Activated CD8-positive, alpha-beta T cell treated with anti-CD3 and anti-CD28 coated beads, Interleukin-2, amount 10 ng/mL, durations not matched to agents 7 days and 5 days (primary cell): ENCODE measurements around the gene THNSL1. TPM values are rescaled to one million over a fixed set of nuclear protein-coding genes. Genes with fewer than 3 reads are reported as not detected.

ENCODE experiments used
- ATAC-seq: fragments of 150-1000 bp; cut with Tn5 transposase; one replicate; pipeline ENCODE4 v1.10.0; 2021; ENCODE audit warnings: moderate library complexity
- CTCF ChIA-PET: fragments of 350-600 bp; sonication (Branson Sonifier 250); formaldehyde crosslinking; loops from one replicate; lab custom pipeline; 2021; ENCODE audit warnings: antibody characterized with exemption; lab: Charles Lee
- POLR2A ChIA-PET: fragments of 350-600 bp; sonication (Branson Sonifier 250); formaldehyde crosslinking; loops from one replicate; lab custom pipeline; 2021; ENCODE audit warnings: antibody characterized with exemption; lab: Charles Lee
- DNase-seq: peaks from one replicate; pipeline ENCODE4 v3.0.0-alpha.2; 2020
- H3K27ac Mint-ChIP-seq: one replicate; pipeline ENCODE4 v1.8.0; 2021; ENCODE audit warnings: mild to moderate bottlenecking, mixed read lengths
- H3K27me3 Mint-ChIP-seq: one replicate; pipeline ENCODE4 v1.8.0; 2021; ENCODE audit warnings: low read depth, mixed read lengths
- H3K36me3 Mint-ChIP-seq: one replicate; pipeline ENCODE4 v1.8.0; 2021; ENCODE audit warnings: low read depth, mixed read lengths
- H3K4me1 Mint-ChIP-seq: one replicate; pipeline ENCODE4 v1.8.0; 2021; ENCODE audit warnings: low read depth, mixed read lengths
- H3K4me3 Mint-ChIP-seq: one replicate; pipeline ENCODE4 v1.8.0; 2021; ENCODE audit warnings: mild to moderate bottlenecking, mixed read lengths
- H3K9me3 Mint-ChIP-seq: one replicate; pipeline ENCODE4 v1.8.0; 2022; ENCODE audit warnings: mixed read lengths; ENCODE audit not compliant: insufficient read depth
- total RNA-seq, 2 experiments: library from RNA; stranded (reverse); gene quantifications; one replicate each; pipeline ENCODE4 v1.2.3, GENCODE V29; 2021

THNSL1 gene
- total RNA-seq, 2 experiments from 2014 or later, result 3.8 to 4.2 TPM

DNA sequence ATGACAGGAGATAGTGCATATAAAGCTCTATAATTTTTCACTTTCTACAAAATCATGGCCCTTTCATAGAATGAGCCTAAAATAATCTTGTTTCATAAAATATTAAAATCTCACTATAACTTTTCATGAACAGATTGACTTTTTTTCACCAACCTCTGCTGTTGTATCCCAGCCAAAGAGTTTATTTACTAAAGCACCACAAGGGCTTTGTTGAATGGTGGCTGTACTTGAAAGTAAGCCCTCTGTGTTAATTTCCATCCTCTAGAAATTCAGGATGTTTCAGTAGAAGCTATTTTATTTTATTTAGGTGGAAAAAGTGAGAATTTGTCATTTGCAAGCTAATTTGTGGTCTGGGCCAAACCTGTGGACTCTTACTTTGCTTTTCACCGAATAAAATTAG is 30.2 kb downstream of the THNSL1 start:
- H3K27ac Mint-ChIP-seq, result no peak overlapping the region
- no peak overlapping the region for H3K4me3 Mint-ChIP-seq
- peaks cover 10% of the 10 kb centered on the region for H3K27me3 Mint-ChIP-seq
- H3K9me3 Mint-ChIP-seq, result no peaks in the 10 kb centered on the region
- DNase-seq (no peak), ATAC-seq (no peak)
- POLR2A ChIA-PET, result no interaction called here
- H3K4me1 Mint-ChIP-seq, result no peaks in the 10 kb centered on the region
- no peaks in the 10 kb centered on the region for H3K36me3 Mint-ChIP-seq
- CTCF ChIA-PET, result no interaction called here

DNA sequence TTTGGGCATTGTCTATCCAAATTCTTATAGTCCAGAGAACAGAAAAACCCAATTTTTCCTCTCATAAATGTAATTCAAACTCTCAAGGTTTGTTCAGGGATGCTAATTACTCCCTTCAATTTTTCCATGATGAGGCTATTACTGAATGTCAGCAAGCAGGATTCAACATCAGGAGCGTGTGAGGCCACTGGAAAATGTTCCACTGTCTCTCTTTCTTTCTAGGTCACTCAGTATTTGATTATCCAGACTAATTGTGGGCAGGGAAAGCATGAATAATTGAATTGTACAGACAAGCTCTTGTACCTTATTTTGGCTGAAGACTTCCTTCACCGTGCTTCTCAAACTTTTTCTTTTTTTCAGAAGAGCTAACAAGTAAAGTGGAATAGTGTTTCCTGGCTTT is 30.7 kb downstream of the THNSL1 start:
- no peaks in the 10 kb centered on the region for H3K36me3 Mint-ChIP-seq
- POLR2A ChIA-PET, result no interaction called here
- DNase-seq (no peak), ATAC-seq (no peak)
- no peaks in the 10 kb centered on the region for H3K9me3 Mint-ChIP-seq
- CTCF ChIA-PET, result no interaction called here
- H3K27ac Mint-ChIP-seq, result no peak overlapping the region
- H3K4me3 Mint-ChIP-seq, result no peak overlapping the region
- H3K27me3 Mint-ChIP-seq, result peaks cover 10% of the 10 kb centered on the region
- H3K4me1 Mint-ChIP-seq, result no peaks in the 10 kb centered on the region

DNA sequence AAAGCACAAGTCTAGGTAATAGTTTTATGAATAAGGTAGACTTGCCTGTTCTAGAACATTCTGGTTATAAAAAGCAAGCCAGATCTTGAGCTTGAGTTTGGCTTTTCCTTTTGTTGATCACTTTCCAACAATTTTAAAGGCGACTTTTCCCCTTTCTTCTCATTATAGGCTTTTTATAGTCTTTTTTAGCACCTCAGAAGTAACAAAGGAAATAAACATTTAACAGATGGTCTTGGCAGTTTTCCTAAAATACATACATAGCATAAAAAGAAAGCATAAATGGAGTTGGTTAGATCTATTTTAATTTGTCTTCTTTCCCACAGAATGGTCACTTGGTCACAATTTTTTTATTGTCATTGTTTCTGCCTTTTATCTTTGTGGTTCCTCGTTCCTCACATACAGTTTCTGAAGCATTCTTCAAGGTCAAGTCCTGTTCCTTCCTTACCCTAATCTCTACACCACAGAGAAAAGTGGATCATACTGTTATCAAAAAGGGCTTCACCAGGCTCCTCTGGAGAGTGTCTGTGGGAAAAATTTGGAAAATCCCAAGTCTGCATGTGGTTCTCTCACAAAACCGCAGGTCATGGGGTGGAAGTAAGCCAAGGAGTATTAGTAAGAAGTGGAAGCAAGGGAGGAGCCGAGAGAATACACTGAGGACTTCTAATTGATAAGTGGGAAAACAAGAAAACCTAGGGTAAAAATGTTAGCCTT is 31.3 kb downstream of the THNSL1 start:
- Mint-ChIP-seq H3K27ac (no peak overlapping the region), H3K27me3 (peaks cover 10% of the 10 kb centered on the region), H3K4me3 (no peak overlapping the region), H3K4me1 (no peaks in the 10 kb centered on the region), H3K9me3 (no peaks in the 10 kb centered on the region), H3K36me3 (no peaks in the 10 kb centered on the region)
- ChIA-PET POLR2A (no interaction called here), CTCF (no interaction called here)
- DNase-seq, result no peak
- no peak for ATAC-seq

DNA sequence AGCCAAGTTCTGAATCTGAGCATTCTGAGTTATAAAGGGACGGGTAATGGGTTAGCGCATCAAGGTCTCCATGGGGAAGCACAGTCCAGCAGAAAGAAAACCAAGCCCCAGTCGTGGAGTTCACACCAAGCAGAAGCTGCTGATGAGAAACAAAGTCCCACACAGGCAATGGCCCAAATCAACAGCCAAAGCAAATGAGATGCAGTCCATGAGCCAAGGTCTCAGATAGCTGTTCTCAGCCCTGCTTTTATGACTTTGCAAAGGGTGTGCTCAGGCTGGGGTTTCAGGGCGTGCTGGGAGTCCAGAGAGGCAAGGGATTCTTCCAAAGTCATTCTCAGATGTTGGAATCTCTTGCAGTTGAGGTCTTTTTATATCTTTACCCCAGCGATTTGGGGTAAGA is 32.0 kb downstream of the THNSL1 start:
- POLR2A ChIA-PET, result no interaction called here
- DNase-seq (no peak), ATAC-seq (no peak)
- H3K36me3 Mint-ChIP-seq, result no peaks in the 10 kb centered on the region
- no peaks in the 10 kb centered on the region for H3K4me1 Mint-ChIP-seq
- no peak overlapping the region for H3K4me3 Mint-ChIP-seq
- CTCF ChIA-PET, result no interaction called here
- no peaks in the 10 kb centered on the region for H3K9me3 Mint-ChIP-seq
- H3K27ac Mint-ChIP-seq, result no peak overlapping the region
- H3K27me3 Mint-ChIP-seq, result peaks cover 10% of the 10 kb centered on the region

DNA sequence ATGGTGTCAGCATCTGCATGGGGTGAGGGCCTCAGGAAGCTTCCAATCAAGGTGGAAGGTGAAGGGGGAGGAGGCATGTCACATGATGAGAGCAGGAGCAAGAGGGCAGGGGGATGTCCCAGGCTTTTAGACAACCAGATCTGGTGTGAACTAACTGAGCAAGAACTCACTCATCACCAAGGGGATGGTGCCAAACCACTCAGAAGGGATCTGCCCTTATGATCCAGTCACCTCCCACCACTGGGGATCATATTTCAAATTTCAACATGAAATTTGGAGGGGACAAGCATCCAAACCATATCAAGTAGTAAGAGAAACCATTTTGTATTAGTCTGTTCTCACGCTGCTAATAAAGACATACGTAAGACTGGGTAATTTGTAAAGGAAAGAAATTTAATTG is 33.6 kb downstream of the THNSL1 start:
- H3K27ac Mint-ChIP-seq, result no peak overlapping the region
- H3K36me3 Mint-ChIP-seq, result no peaks in the 10 kb centered on the region
- H3K27me3 Mint-ChIP-seq, result peaks cover 7% of the 10 kb centered on the region
- DNase-seq, result no peak
- POLR2A ChIA-PET, result no interaction called here
- no peaks in the 10 kb centered on the region for H3K4me1 Mint-ChIP-seq
- no peak overlapping the region for H3K4me3 Mint-ChIP-seq
- H3K9me3 Mint-ChIP-seq, result no peaks in the 10 kb centered on the region
- no peak for ATAC-seq
- CTCF ChIA-PET, result no interaction called here

DNA sequence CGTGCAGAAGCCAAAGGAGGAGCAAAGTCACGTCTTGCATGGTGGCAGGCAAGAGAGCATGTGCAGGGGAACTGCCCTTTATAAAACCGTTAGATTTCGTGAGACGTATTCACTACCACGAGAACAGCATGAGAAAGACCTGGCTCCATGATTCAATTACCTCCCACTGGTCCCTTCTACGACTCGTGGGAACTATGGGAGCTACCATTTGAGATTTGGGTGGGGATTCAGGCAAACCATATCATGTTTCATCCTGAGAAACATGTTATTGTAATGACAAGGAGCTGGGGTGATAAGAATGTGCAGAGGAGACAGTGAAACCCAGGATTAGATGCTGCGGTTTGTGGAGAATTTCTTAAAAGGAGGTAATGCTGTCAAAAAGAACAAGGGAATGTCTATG is 34.0 kb downstream of the THNSL1 start:
- ATAC-seq, result no peak

DNA sequence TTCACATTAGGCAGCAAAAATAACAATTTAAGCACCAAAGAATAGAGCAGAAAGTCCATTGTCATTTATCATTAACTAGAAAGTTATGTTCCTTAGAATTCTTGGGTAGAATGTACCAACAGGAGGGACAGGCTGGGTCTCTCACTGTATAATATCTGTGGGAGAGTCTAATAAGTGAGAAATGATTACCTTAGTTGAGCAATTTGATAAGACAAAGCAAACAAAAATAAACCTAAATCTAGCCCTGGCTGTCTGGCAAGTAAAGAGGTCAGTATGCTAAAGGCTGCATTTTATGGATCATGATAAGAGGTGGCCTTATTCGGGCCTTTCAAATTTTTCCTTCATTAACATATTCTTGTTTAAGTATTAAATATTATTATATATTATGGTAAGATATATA is 35.6 kb downstream of the THNSL1 start:
- Mint-ChIP-seq H3K4me3 (no peak overlapping the region), H3K36me3 (no peaks in the 10 kb centered on the region), H3K4me1 (no peaks in the 10 kb centered on the region), H3K9me3 (no peaks in the 10 kb centered on the region), H3K27ac (no peak overlapping the region), H3K27me3 (peaks cover 7% of the 10 kb centered on the region)
- ATAC-seq (no peak), DNase-seq (no peak)
- CTCF ChIA-PET, result no interaction called here
- POLR2A ChIA-PET, result no interaction called here

More for the DNA sequence above, 34.0 kb downstream of the THNSL1 start:
- Mint-ChIP-seq H3K27me3 (peaks cover 7% of the 10 kb centered on the region), H3K4me1 (no peaks in the 10 kb centered on the region), H3K4me3 (no peak overlapping the region), H3K27ac (no peak overlapping the region), H3K36me3 (no peaks in the 10 kb centered on the region), H3K9me3 (no peaks in the 10 kb centered on the region)
- ChIA-PET CTCF (no interaction called here), POLR2A (no interaction called here)
- DNase-seq, result no peak

DNA sequence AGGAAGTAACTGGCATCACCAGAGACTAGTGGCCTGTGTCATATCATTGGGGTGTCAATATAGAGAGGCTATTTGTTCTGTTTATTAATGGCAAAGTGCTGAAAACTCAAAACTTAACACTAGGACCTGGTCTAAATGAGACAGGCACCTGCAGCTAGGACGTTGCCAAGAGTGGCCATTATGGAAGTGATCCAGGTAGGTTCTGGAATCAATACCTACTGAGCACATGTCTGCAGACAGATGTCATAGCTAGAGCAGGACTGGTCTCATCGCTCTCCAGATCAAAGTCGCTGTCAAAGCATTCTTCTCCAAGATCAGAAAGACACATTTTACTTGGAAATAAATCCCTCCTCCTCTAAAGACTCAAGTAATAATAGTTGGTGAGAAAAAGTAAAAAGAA is 40.3 kb downstream of the THNSL1 start:
- ChIA-PET POLR2A (no interaction called here), CTCF (interaction anchor here (1.0 kb wide), 1 partner anchor 24 kb away, joined by 3 read pairs; no protein-coding TSS in a partner anchor)

DNA sequence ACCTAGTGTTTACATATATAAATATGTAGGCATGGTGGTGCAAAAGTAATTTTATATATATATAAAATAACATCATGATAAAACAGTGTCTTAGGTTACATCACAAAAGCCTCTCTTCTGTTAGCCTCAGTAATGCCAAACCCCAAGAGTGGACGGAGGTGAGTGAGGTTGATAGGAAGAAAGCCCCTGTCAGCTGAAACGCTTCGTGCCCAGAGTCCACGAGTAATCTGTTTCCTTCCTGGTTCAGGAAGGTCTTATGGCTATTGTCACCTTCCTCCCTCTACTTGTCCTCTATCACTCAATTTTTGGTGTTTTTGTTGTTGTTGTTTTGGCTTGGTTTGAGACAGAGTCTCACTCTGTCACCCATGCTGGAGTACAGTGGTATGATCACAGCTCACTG is 41.5 kb downstream of the THNSL1 start:
- Mint-ChIP-seq H3K9me3 (no peaks in the 10 kb centered on the region), H3K4me3 (no peak overlapping the region), H3K27ac (no peak overlapping the region), H3K4me1 (peaks cover 8% of the 10 kb centered on the region), H3K27me3 (no peaks in the 10 kb centered on the region), H3K36me3 (no peaks in the 10 kb centered on the region)
- ATAC-seq (no peak), DNase-seq (no peak)
- ChIA-PET POLR2A (no interaction called here), CTCF (interaction anchor here (1.3 kb wide), 1 partner anchor 9 kb away, joined by 4 read pairs; no protein-coding TSS in a partner anchor)

More for the DNA sequence above, 40.3 kb downstream of the THNSL1 start:
- ATAC-seq (no peak), DNase-seq (no peak)
- H3K27me3 Mint-ChIP-seq, result no peaks in the 10 kb centered on the region
- no peaks in the 10 kb centered on the region for H3K4me1 Mint-ChIP-seq
- H3K4me3 Mint-ChIP-seq, result no peak overlapping the region
- no peaks in the 10 kb centered on the region for H3K9me3 Mint-ChIP-seq
- H3K36me3 Mint-ChIP-seq, result no peaks in the 10 kb centered on the region
- H3K27ac Mint-ChIP-seq, result no peak overlapping the region

DNA sequence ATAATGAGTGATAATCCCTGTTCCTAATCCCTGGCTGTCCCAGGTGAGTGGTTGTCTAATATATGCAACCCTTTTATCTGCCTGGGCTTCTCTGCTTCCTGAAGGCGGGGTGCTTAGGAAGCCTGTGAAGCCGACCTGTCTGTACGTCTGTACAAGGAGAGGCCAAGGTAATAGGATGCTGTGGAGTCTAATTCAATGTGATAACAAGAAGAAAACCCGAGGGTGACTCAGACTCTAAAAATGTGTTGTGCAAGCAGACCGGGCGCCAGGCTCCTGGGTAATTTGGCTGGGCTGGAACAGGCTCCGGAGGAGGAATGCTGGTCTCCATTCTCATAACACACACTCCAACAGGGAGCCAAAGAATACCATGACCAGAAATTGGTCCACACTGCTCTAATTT is 43.6 kb downstream of the THNSL1 start:
- CTCF ChIA-PET, result no interaction called here
- H3K9me3 Mint-ChIP-seq, result no peaks in the 10 kb centered on the region
- POLR2A ChIA-PET, result no interaction called here
- H3K27me3 Mint-ChIP-seq, result no peaks in the 10 kb centered on the region
- H3K36me3 Mint-ChIP-seq, result no peaks in the 10 kb centered on the region
- ATAC-seq, result no peak
- H3K4me3 Mint-ChIP-seq, result no peak overlapping the region
- H3K27ac Mint-ChIP-seq, result no peak overlapping the region
- DNase-seq, result no peak
- H3K4me1 Mint-ChIP-seq, result peaks cover 18% of the 10 kb centered on the region

DNA sequence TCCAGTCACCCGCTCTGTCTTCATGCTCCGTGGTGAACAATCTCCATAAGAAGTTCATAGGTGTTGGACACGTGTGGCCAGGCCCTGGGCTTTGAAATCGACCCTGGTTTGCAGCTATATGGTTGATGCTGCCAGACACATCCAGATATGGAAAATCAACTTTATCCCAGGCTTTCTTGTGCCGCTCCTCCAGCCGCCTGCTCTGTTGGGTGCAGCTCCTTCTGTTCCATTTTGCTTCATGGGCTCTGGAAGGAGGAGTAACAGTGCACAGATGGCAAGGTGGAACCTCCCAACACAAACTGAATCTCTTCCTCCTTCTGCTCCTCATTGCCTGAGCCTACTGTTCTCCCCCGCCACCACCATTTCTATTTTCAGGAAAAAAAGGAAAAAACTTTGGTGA is 44.7 kb downstream of the THNSL1 start:
- CTCF ChIA-PET, result interaction anchor here (1.6 kb wide), 1 partner anchor 417 kb away, joined by 3 read pairs; no protein-coding TSS in a partner anchor
- POLR2A ChIA-PET, result no interaction called here
- Mint-ChIP-seq H3K27me3 (no peaks in the 10 kb centered on the region), H3K36me3 (peaks cover 2% of the 10 kb centered on the region), H3K4me3 (no peak overlapping the region), H3K4me1 (peaks cover 18% of the 10 kb centered on the region), H3K27ac (no peak overlapping the region), H3K9me3 (no peaks in the 10 kb centered on the region)
- DNase-seq (no peak), ATAC-seq (no peak)

DNA sequence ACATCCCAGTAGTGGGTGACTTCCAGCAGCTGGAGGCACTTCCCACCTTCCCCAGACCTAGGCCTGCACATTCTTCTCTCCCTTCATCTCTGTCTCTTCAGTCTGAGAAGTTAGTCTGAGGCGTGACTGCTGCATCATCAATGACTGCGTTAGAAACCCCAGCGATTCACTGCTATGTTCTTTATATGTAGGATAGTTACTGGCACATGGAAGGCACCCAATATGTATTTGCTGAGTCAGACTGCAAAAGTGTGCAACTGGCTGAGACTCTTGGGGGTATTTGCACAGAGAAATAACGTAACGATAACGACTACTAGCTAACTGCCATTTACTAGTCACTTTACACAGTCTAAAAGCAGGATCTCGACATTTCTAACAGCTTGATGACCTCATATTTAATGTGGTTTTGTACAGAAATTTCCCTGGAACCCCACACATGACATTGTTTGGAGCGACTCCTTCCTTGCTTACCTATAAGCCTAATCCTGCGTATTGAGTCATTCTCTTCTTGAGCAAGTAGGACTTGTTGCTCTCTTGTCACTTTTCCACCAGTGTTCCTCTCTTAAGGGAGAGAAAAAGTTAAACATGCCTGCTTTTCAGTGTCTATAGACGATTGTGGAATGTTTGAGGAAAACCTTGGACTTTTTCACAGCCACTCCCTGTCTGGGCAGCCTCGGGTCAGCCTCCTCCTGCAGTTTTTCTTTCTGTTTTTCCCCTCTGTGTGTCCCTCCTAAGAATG is 45.5 kb downstream of the THNSL1 start:
- H3K4me3 Mint-ChIP-seq, result no peak overlapping the region
- peaks cover 2% of the 10 kb centered on the region for H3K36me3 Mint-ChIP-seq
- H3K9me3 Mint-ChIP-seq, result no peaks in the 10 kb centered on the region

More for the DNA sequence above, 45.5 kb downstream of the THNSL1 start:
- CTCF ChIA-PET, result interaction anchor here (0.6 to 1.6 kb wide), 2 partner anchors 20 to 418 kb away, joined by 3 read pairs; no protein-coding TSS in a partner anchor
- no peak for DNase-seq
- Mint-ChIP-seq H3K27ac (peak overlapping the region; percentile 9), H3K27me3 (no peaks in the 10 kb centered on the region), H3K4me1 (peaks cover 18% of the 10 kb centered on the region)
- POLR2A ChIA-PET, result interaction anchor here (0.6 kb wide), 1 partner anchor 220 kb away, joined by 3 read pairs; no protein-coding TSS in a partner anchor
- no peak for ATAC-seq
